NCI-H526 (cell line): ENCODE measurements around the gene RASD1.

Experiments used
- DNase-seq, 2 experiments: peaks; one replicate each; lab custom pipeline; 2025; lab: John Stamatoyannopoulos, UW

The RASD1 gene

GRCh38 chr17:17527534-17527933 lies 31.3 kb upstream of the RASD1 start:
- no peak for DNase-seq

GRCh38 chr17:17526369-17526768 lies 30.2 kb upstream of the RASD1 start:
- DNase-seq: no peak

- no peak for DNase-seq
These were observed 29.8 kb upstream of the RASD1 start for GRCh38 chr17:17525956-17526355.

- DNase-seq: no peak
These were observed 29.1 kb upstream of the RASD1 start for GRCh38 chr17:17525311-17525710.

GRCh38 chr17:17523731-17524490 lies 27.7 kb upstream of the RASD1 start:
- DNase-seq: no peak

- DNase-seq: no peak
These were observed 27.0 kb upstream of the RASD1 start for GRCh38 chr17:17523001-17523730.

- no peak for DNase-seq
These were observed 24.5 kb upstream of the RASD1 start for GRCh38 chr17:17520599-17521232.

- DNase-seq: no peak
These were observed 23.7 kb upstream of the RASD1 start for GRCh38 chr17:17519886-17520285.

- DNase-seq: no peak
These were observed 22.8 kb upstream of the RASD1 start for GRCh38 chr17:17518951-17519350.

- peak in 1 of 2 experiments; percentile 45 for DNase-seq
These were observed 21.8 kb upstream of the RASD1 start for GRCh38 chr17:17518014-17518413.

- DNase-seq: no peak
These were observed 20.9 kb upstream of the RASD1 start for GRCh38 chr17:17516941-17517720.

- no peak for DNase-seq
These were observed 20.0 kb upstream of the RASD1 start for GRCh38 chr17:17515934-17516930.

GRCh38 chr17:17514993-17515933 lies 19.1 kb upstream of the RASD1 start:
- peak in 1 of 2 experiments; percentile 80 for DNase-seq

GRCh38 chr17:17514361-17514992 lies 18.3 kb upstream of the RASD1 start:
- no peak for DNase-seq

GRCh38 chr17:17513626-17514025 lies 17.4 kb upstream of the RASD1 start:
- no peak for DNase-seq

GRCh38 chr17:17512866-17513265 lies 16.7 kb upstream of the RASD1 start:
- DNase-seq: no peak

GRCh38 chr17:17511881-17512858 lies 16.0 kb upstream of the RASD1 start:
- DNase-seq: no peak

GRCh38 chr17:17511293-17511741 lies 15.1 kb upstream of the RASD1 start:
- no peak for DNase-seq
